H1 (cell line): ENCODE measurements around the gene ABCB7. TPM values are rescaled to one million over a fixed set of nuclear protein-coding genes. Genes with fewer than 3 reads are reported as not detected.

ENCODE experiments used
- CTCF ChIA-PET: fragments of 300-600 bp; sonication (Branson Sonifier 250); formaldehyde crosslinking; loops from one replicate; lab custom pipeline; 2021; ENCODE audit not compliant: partially characterized antibody; lab: Charles Lee
- POLR2A ChIA-PET: fragments of 300-600 bp; sonication (Branson Sonifier 250); formaldehyde crosslinking; loops from one replicate; lab custom pipeline; 2021; ENCODE audit warnings: inconsistent platforms; ENCODE audit not compliant: partially characterized antibody; lab: Charles Lee
- DNase-seq, 2 experiments: peaks; one replicate each; pipeline versions ENCODE4 v3.0.0 to v3.0.0-alpha.2; 2010 to 2022; ENCODE audit warnings: low spot score in 2 of 2, low read depth in 1 of 2, mixed read lengths in 1 of 2
- FAIRE-seq: peaks from 2 replicates; lab custom pipeline; 2011; peaks lifted over from hg19 to GRCh38; lab: Jason Lieb, UNC
- H2AFZ ChIP-seq: 2 replicates; pipeline ENCODE4 v1.8.1; 2012; ENCODE audit warnings: low read length, inconsistent platforms
- H2AK5ac ChIP-seq: 2 replicates; pipeline ENCODE4 v1.6.1; 2013; ENCODE audit warnings: low read depth, low read length
- H2BK120ac ChIP-seq: replicated peaks from 2 replicates; pipeline ENCODE3; 2013; ENCODE audit warnings: low read depth, low read length, inconsistent platforms
- H2BK12ac ChIP-seq: 2 replicates; pipeline ENCODE4 v1.6.1; 2013; ENCODE audit warnings: low read depth, low read length
- H2BK15ac ChIP-seq: 2 replicates; pipeline ENCODE4 v1.6.1; 2013; ENCODE audit warnings: low read length
- H2BK20ac ChIP-seq: 2 replicates; pipeline ENCODE4 v1.6.1; 2013; ENCODE audit warnings: low read length
- H2BK5ac ChIP-seq: 2 replicates; pipeline ENCODE4 v1.6.1; 2013; ENCODE audit warnings: low read depth, low read length
- H3K14ac ChIP-seq: 2 replicates; pipeline ENCODE4 v1.6.1; 2013; ENCODE audit warnings: inconsistent platforms; ENCODE audit not compliant: insufficient read length
- H3K18ac ChIP-seq: 2 replicates; pipeline ENCODE4 v1.6.1; 2013; ENCODE audit warnings: low read length; ENCODE audit errors: extremely low read depth
- H3K23ac ChIP-seq: 2 replicates; pipeline ENCODE4 v1.6.1; 2013; ENCODE audit warnings: inconsistent platforms; ENCODE audit not compliant: insufficient read length
- H3K23me2 ChIP-seq: 2 replicates; pipeline ENCODE4 v1.6.1; 2013; ENCODE audit warnings: low read depth, low read length
- H3K27ac ChIP-seq: 2 replicates; pipeline ENCODE4 v1.6.1; 2011; ENCODE audit warnings: low read depth, low read length, inconsistent platforms
- H3K27me3 ChIP-seq, 4 experiments: replicated peaks in 1 of 4; 1 replicate in 1 of 4; 2 replicates in 3 of 4; pipeline versions ENCODE4 v1.6.1 to v1.8.1; 2011 to 2013; ENCODE audit warnings: low read length in 3 of 4, mild to moderate bottlenecking in 3 of 4, inconsistent platforms in 2 of 4, mixed read lengths in 2 of 4, moderate library complexity in 1 of 4; ENCODE audit not compliant: control insufficient read depth in 3 of 4, insufficient read depth in 3 of 4; ENCODE audit errors: extremely low read depth in 1 of 4
- H3K36me3 ChIP-seq, 4 experiments: 2 replicates each; pipeline versions ENCODE4 v1.6.1 to v1.8.1; 2011 to 2013; ENCODE audit warnings: mild to moderate bottlenecking in 4 of 4, low read length in 3 of 4, moderate library complexity in 2 of 4, control low read depth in 1 of 4, inconsistent platforms in 1 of 4; ENCODE audit not compliant: insufficient read depth in 4 of 4, control insufficient read depth in 2 of 4
- H3K4ac ChIP-seq: replicated peaks from 2 replicates; pipeline ENCODE3; 2013; ENCODE audit warnings: low read length, low read depth, mixed read lengths, inconsistent platforms; ENCODE audit not compliant: insufficient read length
- H3K4me1 ChIP-seq, 4 experiments: replicated peaks in 1 of 4; 1 replicate in 1 of 4; 2 replicates in 3 of 4; pipeline versions ENCODE4 v1.6.1 to v1.8.1; 2011 to 2013; ENCODE audit warnings: low read length in 3 of 4, inconsistent platforms in 2 of 4, mixed read lengths in 1 of 4; ENCODE audit not compliant: insufficient read depth in 4 of 4, control insufficient read depth in 3 of 4
- H3K4me2 ChIP-seq, 2 experiments: 2 replicates each; pipeline versions ENCODE4 v1.6.1 to v1.8.1; 2011 to 2013; ENCODE audit warnings: low read depth in 2 of 2, low read length in 2 of 2, control low read depth in 1 of 2, inconsistent platforms in 1 of 2, mild to moderate bottlenecking in 1 of 2; ENCODE audit not compliant: insufficient read depth in 1 of 2
- H3K4me3 ChIP-seq, 4 experiments: fragments of 200-600, 300-600 bp in 1 of 4; sonication (generic), shearing (Covaris generic), sonication (Bioruptor Twin) in 1 of 4; 2 replicates each; pipeline versions ENCODE4 v1.5.1 to v1.8.1; 2011 to 2016; ENCODE audit warnings: low read length in 4 of 4, low read depth in 3 of 4, control low read depth in 2 of 4, inconsistent platforms in 2 of 4, mild to moderate bottlenecking in 2 of 4, mixed read lengths in 1 of 4, moderate library complexity in 1 of 4; ENCODE audit not compliant: insufficient read depth in 2 of 4; ENCODE audit errors: extremely low read depth in 1 of 4
- H3K56ac ChIP-seq: replicated peaks from 2 replicates; pipeline ENCODE3; 2013; ENCODE audit warnings: low read depth, mild to moderate bottlenecking, mixed read lengths, low read length, inconsistent platforms; ENCODE audit not compliant: insufficient read length
- H3K79me1 ChIP-seq: 2 replicates; pipeline ENCODE4 v1.6.1; 2013; ENCODE audit warnings: low read depth, low read length, control low read depth
- H3K79me2 ChIP-seq, 2 experiments: 2 replicates each; pipeline versions ENCODE4 v1.6.1 to v1.8.1; 2012 to 2013; ENCODE audit warnings: low read length in 2 of 2, mild to moderate bottlenecking in 2 of 2, inconsistent platforms in 1 of 2; ENCODE audit not compliant: insufficient read depth in 2 of 2, control insufficient read depth in 1 of 2
- H3K9ac ChIP-seq, 4 experiments: replicated peaks in 1 of 4; 1 replicate in 1 of 4; 2 replicates in 3 of 4; pipeline versions ENCODE4 v1.6.1 to v1.8.1; 2011 to 2013; ENCODE audit warnings: low read depth in 3 of 4, low read length in 3 of 4, control low read depth in 2 of 4, mild to moderate bottlenecking in 2 of 4, moderate library complexity in 2 of 4, inconsistent platforms in 1 of 4; ENCODE audit errors: extremely low read depth in 1 of 4
- H3K9me3 ChIP-seq, 2 experiments: 2 replicates each; pipeline versions ENCODE4 v1.6.1 to v1.8.1; 2012 to 2013; ENCODE audit warnings: mild to moderate bottlenecking in 2 of 2, moderate library complexity in 2 of 2, control low read depth in 1 of 2, inconsistent platforms in 1 of 2, low read depth in 1 of 2, low read length in 1 of 2, mixed read lengths in 1 of 2; ENCODE audit not compliant: insufficient read depth in 2 of 2
- H4K20me1 ChIP-seq, 2 experiments: replicated peaks in 1 of 2; 2 replicates each; pipeline versions ENCODE3 to v1.8.1; 2011 to 2013; ENCODE audit warnings: inconsistent platforms in 2 of 2, low read length in 2 of 2, mild to moderate bottlenecking in 1 of 2; ENCODE audit not compliant: insufficient read depth in 2 of 2, control insufficient read depth in 1 of 2
- H4K5ac ChIP-seq: 2 replicates; pipeline ENCODE4 v1.6.1; 2013; ENCODE audit warnings: low read length, low read depth, mixed read lengths, inconsistent platforms; ENCODE audit not compliant: insufficient read length
- H4K8ac ChIP-seq: 2 replicates; pipeline ENCODE4 v1.8.0; 2013; ENCODE audit warnings: mild to moderate bottlenecking, moderate library complexity, low read length, inconsistent platforms; ENCODE audit not compliant: insufficient read depth; ENCODE audit errors: extremely low read depth
- H4K91ac ChIP-seq: replicated peaks from 2 replicates; pipeline ENCODE3; 2013; ENCODE audit warnings: low read length, mixed read lengths, inconsistent platforms; ENCODE audit not compliant: insufficient read length
- ASH2L ChIP-seq: fragments of 200-600, 300-600 bp; sonication (generic); IDR thresholded peaks from one replicate; pipeline ENCODE4 v1.7.1; 2017; ENCODE audit warnings: low read length
- BRCA1 ChIP-seq: IDR thresholded peaks from 2 replicates; pipeline ENCODE4 v1.6.1; 2012; ENCODE audit warnings: low read depth, low read length, improper control_type of control experiment
- NRF1 ChIP-seq: IDR thresholded peaks from 2 replicates; pipeline ENCODE4 v1.6.1; 2011; ENCODE audit warnings: mild to moderate bottlenecking, low read depth, low read length, improper control_type of control experiment
- SAP30 ChIP-seq: fragments of 300-600 bp; sonication (generic); IDR thresholded peaks from 2 replicates; pipeline ENCODE4 v1.7.1; 2012; ENCODE audit warnings: low read length, moderate library complexity, mild to moderate bottlenecking, inconsistent platforms; ENCODE audit not compliant: insufficient read depth, insufficient replicate concordance
- ZNF274 ChIP-seq: IDR thresholded peaks from 2 replicates; pipeline ENCODE4 v1.7.0; 2012; ENCODE audit warnings: low read length, borderline replicate concordance; ENCODE audit errors: extremely low read depth
- WGBS, 2 experiments: shearing (Covaris generic) in 1 of 2; methylation state at CpG; one replicate each; pipeline versions ENCODE4 v1.1.6 to v1.1.7; 2013 to 2015; ENCODE audit warnings: low lambda C conversion rate in 2 of 2, mixed read lengths in 2 of 2, inconsistent platforms in 1 of 2, low coverage in 1 of 2, missing lambda C conversion rate in 1 of 2; ENCODE audit not compliant: insufficient replicate concordance in 2 of 2, insufficient coverage in 1 of 2, insufficient read length in 1 of 2; ENCODE audit errors: extremely low coverage in 1 of 2, missing lambda C conversion rate in 1 of 2; 5-methylcytosine and 5-hydroxymethylcytosine counted together
- polyA plus RNA-seq, 7 experiments: library from polyadenylated mRNA; depleted of rRNA in 3 of 7; stranded (reverse) in 5 of 7; unstranded in 2 of 7; fragments of >200 nt in 5 of 7; fragments of 200-250 nt in 2 of 7; gene quantifications; 1 replicate in 5 of 7; 2 replicates in 1 of 7; 4 replicates in 1 of 7; pipeline versions ENCODE4 v1.2.1 to v1.2.3, GENCODE V29; 2011 to 2013; ENCODE audit warnings: missing spikeins in 2 of 7, mixed read lengths in 2 of 7
- total RNA-seq: library from RNA; stranded (reverse); fragmentation: NEBNext Ultra II Directional; extraction: Animal tissue kit (Norgen Biotek cat#: 25700); gene quantifications from 2 replicates; pipeline ENCODE4 v1.2.1, GENCODE V29; 2021

ABCB7 gene
- total and polyA plus RNA-seq, 2 of the 8 experiments (the other 6 are each of a cell fraction or from before 2014, with no cell fraction given), result 24.3 to 43.3 TPM

GRCh38 chrX:75151827-75152592 lies 4.1 kb downstream of the ABCB7 start:
- Histone ChIP-seq H3K9ac (no peak overlapping the region), H2AFZ (no peak overlapping the region), H3K23ac (no peak overlapping the region), H3K36me3 (no peaks in the 10 kb centered on the region), H2BK20ac (no peak overlapping the region), H2BK5ac (no peak overlapping the region), H2BK15ac (no peak overlapping the region), H3K4me3 (no peak overlapping the region), H4K5ac (no peak overlapping the region), H2BK12ac (no peak overlapping the region), H3K9me3 (no peaks in the 10 kb centered on the region), H2BK120ac (no peak overlapping the region), H4K20me1 (no peaks in the 10 kb centered on the region), H3K4me1 (no peaks in the 10 kb centered on the region; a peak in 1 of 7 replicates), H3K27me3 (no peaks in the 10 kb centered on the region), H3K4me2 (no peak overlapping the region), H4K91ac (no peak overlapping the region), H3K27ac (no peak overlapping the region), H3K4ac (no peak overlapping the region), H4K8ac (no peak overlapping the region), H3K23me2 (no peaks in the 10 kb centered on the region), H3K14ac (no peak overlapping the region), H3K79me2 (peaks cover 0 to 62% of the 10 kb centered on the region in 2 experiments; a peak in 2 of 4 replicates), H2AK5ac (no peak overlapping the region), H3K18ac (no peak overlapping the region), H3K56ac (no peak overlapping the region), H3K79me1 (no peaks in the 10 kb centered on the region)
- no peak for FAIRE-seq
- no peak for TF ChIP-seq ZNF274
- TF ChIP-seq ASH2L, result no peak
- no peak for TF ChIP-seq NRF1
- no peak for TF ChIP-seq BRCA1
- TF ChIP-seq SAP30, result no peak
- WGBS, 2 experiments, result 89% methylated on average over 3 of the region's 3 CpGs; no CpG with 5 or more reads in 1 of the 2 experiments
- DNase-seq, result no peak
- ChIA-PET CTCF (no interaction called here), POLR2A (interaction anchor here (1.0 kb wide), 1 partner anchor 9 kb away, joined by 4 read pairs; no protein-coding TSS in a partner anchor)
